Measurements from ENCODE around the gene PPM1J. TPM values are rescaled to one million over a fixed set of nuclear protein-coding genes. Genes with fewer than 3 reads are reported as not detected.

Gene PPM1J
- total RNA-seq, 2 donors from 2014 or later: 5.5 to 7.9 TPM

- TF ChIP-seq CTCF (IDR thresholded peaks at IDR 0.05): no peak
- no peak overlapping the region for H3K4me3 ChIP-seq
- no peaks in the 10 kb centered on the region for H3K36me3 ChIP-seq
- H3K9me3 ChIP-seq: no peaks in the 10 kb centered on the region
- peaks cover 0 to 7% of the 10 kb centered on the region in 2 donors for H3K27me3 ChIP-seq
- peaks cover 0 to 10% of the 10 kb centered on the region in 2 donors for H3K4me1 ChIP-seq
- no peak overlapping the region for H3K27ac ChIP-seq
- DNase-seq (ENCODE audit: low spot score): no peak
Observed at GRCh38 chr1:112748396-112748795, 33.3 kb upstream of the PPM1J start.

DNA sequence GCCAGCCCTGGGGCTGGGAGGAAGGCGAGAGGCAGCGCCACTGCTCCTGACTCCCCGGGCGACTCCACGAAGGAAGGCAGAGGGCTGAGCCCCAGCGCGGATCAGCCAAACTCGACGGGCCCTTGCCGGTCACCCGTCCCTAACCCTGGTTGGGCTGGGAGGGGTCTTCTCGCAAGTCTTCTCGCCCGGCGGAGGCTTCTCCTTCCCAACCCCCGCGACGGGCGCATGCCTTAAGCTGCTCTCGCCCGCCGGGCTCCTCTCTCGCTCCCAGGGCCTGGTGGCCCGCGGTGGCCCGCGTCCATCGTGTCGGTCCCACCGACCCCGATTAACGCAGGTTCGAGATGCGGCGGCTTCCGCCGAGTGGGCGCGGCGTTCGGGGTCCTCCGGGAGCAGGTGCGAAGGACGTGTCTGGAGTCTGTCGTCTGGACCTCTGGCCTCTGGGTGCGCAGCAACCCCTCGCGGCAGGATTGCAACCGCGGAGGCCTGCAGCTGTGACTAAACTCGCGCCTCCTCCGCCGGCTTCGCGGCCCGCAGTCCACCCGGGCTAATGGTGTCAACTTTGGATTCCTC lies 29.0 kb upstream of the PPM1J start:
- TF ChIP-seq CTCF (IDR thresholded peaks at IDR 0.05): peak in 1 of 2 donors; percentile 48
- peaks cover 0 to 10% of the 10 kb centered on the region in 2 donors for H3K4me1 ChIP-seq
- peaks cover 0 to 11% of the 10 kb centered on the region in 2 donors for H3K27me3 ChIP-seq
- DNase-seq (ENCODE audit: low spot score): no peak
- no peaks in the 10 kb centered on the region for H3K36me3 ChIP-seq
- H3K27ac ChIP-seq: no peak overlapping the region
- no peaks in the 10 kb centered on the region for H3K9me3 ChIP-seq
- peak overlapping the region in 1 of 2 donors; percentile 41 for H3K4me3 ChIP-seq

DNA sequence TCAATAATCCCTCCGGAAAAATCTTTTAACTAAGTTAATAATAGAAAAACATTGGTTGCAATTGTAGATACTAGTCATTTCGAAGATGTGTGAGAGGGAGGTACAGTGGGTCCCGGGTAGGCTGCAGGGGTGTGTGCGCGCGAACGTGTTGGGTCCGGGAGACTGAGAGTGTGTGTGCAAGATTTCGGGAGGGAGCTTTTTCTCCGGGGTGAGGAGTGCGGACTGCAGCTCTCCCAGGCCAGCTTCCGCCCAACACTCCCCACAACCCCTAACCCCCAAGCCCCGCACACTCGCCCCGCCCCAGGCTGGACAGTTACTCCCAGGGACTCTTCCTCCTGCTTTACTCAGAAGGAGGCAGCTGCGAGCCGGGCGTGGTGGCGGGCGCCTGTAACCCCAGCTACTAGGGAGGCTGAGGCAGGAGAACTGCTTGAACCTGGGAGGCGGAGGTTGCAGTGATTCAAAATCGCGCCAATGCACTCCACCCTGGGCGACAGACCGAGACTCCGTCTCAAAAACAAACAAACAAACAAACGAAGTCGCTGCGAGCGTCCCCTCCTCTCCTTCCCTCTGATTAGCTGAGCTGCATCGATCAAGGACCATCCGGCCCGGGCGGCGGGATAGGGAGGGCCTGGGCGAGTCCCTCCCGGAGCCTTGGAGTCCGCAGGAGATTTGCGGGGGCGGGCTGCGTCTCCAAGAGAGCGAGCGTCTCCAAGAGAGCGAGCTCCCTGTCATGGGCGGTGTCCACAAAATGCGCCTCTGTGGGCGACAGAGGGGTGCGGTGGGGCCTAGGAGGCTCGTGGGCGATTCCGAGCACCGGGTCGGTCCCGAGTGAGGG lies 28.3 kb upstream of the PPM1J start:
- Histone ChIP-seq H3K27me3 (peaks cover 0 to 11% of the 10 kb centered on the region in 2 donors), H3K27ac (no peak overlapping the region), H3K36me3 (no peaks in the 10 kb centered on the region), H3K4me3 (peak overlapping the region in 1 of 2 donors; percentile 41), H3K4me1 (peaks cover 0 to 10% of the 10 kb centered on the region in 2 donors), H3K9me3 (no peaks in the 10 kb centered on the region)
- no peak for DNase-seq (ENCODE audit: low spot score)
- no peak for TF ChIP-seq CTCF (IDR thresholded peaks at IDR 0.05)

DNA sequence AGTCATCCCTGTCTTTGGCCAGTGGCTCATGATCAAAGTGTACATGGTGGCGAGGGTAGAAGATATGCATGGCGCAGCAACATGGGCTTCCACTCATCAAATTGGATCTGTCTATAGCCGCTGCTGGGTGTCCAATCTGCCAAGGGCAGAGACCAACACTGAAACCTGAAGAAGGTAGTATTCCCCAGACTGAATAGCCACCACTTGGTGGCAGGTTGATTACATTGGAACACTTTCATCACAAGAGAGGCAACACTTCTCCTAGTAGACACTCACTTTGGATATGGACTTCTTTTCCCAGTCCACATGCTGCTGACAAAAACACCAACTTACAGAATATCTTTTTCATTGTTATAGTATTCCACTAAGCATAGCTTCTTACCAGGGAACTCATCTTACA lies 22.4 kb upstream of the PPM1J start:
- Histone ChIP-seq H3K27ac (no peak overlapping the region), H3K4me3 (no peak overlapping the region), H3K4me1 (no peaks in the 10 kb centered on the region), H3K36me3 (no peaks in the 10 kb centered on the region), H3K9me3 (no peaks in the 10 kb centered on the region), H3K27me3 (no peaks in the 10 kb centered on the region)
- TF ChIP-seq CTCF (IDR thresholded peaks at IDR 0.05): no peak
- no peak for DNase-seq (ENCODE audit: low spot score)

- Histone ChIP-seq H3K4me3 (no peak overlapping the region), H3K27ac (no peak overlapping the region), H3K9me3 (no peaks in the 10 kb centered on the region), H3K4me1 (no peaks in the 10 kb centered on the region), H3K36me3 (no peaks in the 10 kb centered on the region), H3K27me3 (no peaks in the 10 kb centered on the region)
- TF ChIP-seq CTCF (IDR thresholded peaks at IDR 0.05): no peak
- no peak for DNase-seq (ENCODE audit: low spot score)
Observed at GRCh38 chr1:112735752-112736151, 20.6 kb upstream of the PPM1J start.
